H9 (cell line): ENCODE measurements around the gene MYH9. TPM values are rescaled to one million over a fixed set of nuclear protein-coding genes. Genes with fewer than 3 reads are reported as not detected.

Source experiments
- DNase-seq: peaks from one replicate; pipeline ENCODE4 v3.0.0-alpha.2; 2017
- H2AFZ ChIP-seq: one replicate; pipeline ENCODE4 v1.6.1; 2013; ENCODE audit warnings: mild to moderate bottlenecking, low read length, control low read depth, moderate library complexity
- H2AK5ac ChIP-seq: 2 replicates; pipeline ENCODE4 v1.6.1; 2013; ENCODE audit warnings: low read length, control low read depth, mixed read lengths; ENCODE audit not compliant: insufficient read length
- H2BK120ac ChIP-seq: one replicate; pipeline ENCODE4 v1.6.1; 2013; ENCODE audit warnings: low read depth, mild to moderate bottlenecking, low read length, control low read depth, inconsistent platforms; ENCODE audit not compliant: poor library complexity, severe bottlenecking
- H2BK12ac ChIP-seq: 2 replicates; pipeline ENCODE4 v1.6.1; 2013; ENCODE audit warnings: low read length, control low read depth, mixed read lengths, low read depth; ENCODE audit not compliant: insufficient read length
- H2BK15ac ChIP-seq: 2 replicates; pipeline ENCODE4 v1.6.1; 2013; ENCODE audit warnings: low read depth, low read length, control low read depth
- H2BK20ac ChIP-seq: one replicate; pipeline ENCODE4 v1.6.1; 2013; ENCODE audit warnings: low read depth, mild to moderate bottlenecking, low read length, control low read depth, inconsistent platforms; ENCODE audit not compliant: poor library complexity, severe bottlenecking
- H2BK5ac ChIP-seq: 2 replicates; pipeline ENCODE4 v1.6.1; 2013; ENCODE audit warnings: low read length, control low read depth, mixed read lengths; ENCODE audit not compliant: insufficient read length
- H3K14ac ChIP-seq: 2 replicates; pipeline ENCODE4 v1.6.1; 2013; ENCODE audit warnings: low read length, control low read depth; ENCODE audit not compliant: insufficient read depth
- H3K18ac ChIP-seq: 2 replicates; pipeline ENCODE4 v1.6.1; 2013; ENCODE audit warnings: low read depth, mild to moderate bottlenecking, mixed read lengths, low read length, control low read depth; ENCODE audit not compliant: insufficient read length
- H3K23ac ChIP-seq: 2 replicates; pipeline ENCODE4 v1.6.1; 2013; ENCODE audit warnings: low read length, control low read depth, mixed read lengths, low read depth; ENCODE audit not compliant: insufficient read length
- H3K23me2 ChIP-seq: 2 replicates; pipeline ENCODE4 v1.6.1; 2013; ENCODE audit warnings: low read depth, mild to moderate bottlenecking, mixed read lengths, low read length, control low read depth; ENCODE audit not compliant: insufficient read length, poor library complexity, severe bottlenecking
- H3K27ac ChIP-seq: 2 replicates; pipeline ENCODE4 v1.5.1; 2013; ENCODE audit warnings: low read length, control low read depth, mixed read lengths, low read depth; ENCODE audit not compliant: insufficient read length
- H3K27me3 ChIP-seq: 2 replicates; pipeline ENCODE4 v1.6.1; 2013; ENCODE audit warnings: low read length, control low read depth, inconsistent platforms; ENCODE audit not compliant: insufficient read depth
- H3K4ac ChIP-seq: 2 replicates; pipeline ENCODE4 v1.6.1; 2013; ENCODE audit warnings: low read depth, mild to moderate bottlenecking, control low read depth, inconsistent platforms, low read length, moderate library complexity
- H3K4me1 ChIP-seq: 2 replicates; pipeline ENCODE4 v1.6.1; 2013; ENCODE audit warnings: low read length, control low read depth, inconsistent platforms; ENCODE audit not compliant: insufficient read depth
- H3K4me2 ChIP-seq: 2 replicates; pipeline ENCODE4 v1.6.1; 2013; ENCODE audit warnings: low read length, control low read depth, mixed read lengths; ENCODE audit not compliant: insufficient read length, insufficient read depth
- H3K56ac ChIP-seq: 2 replicates; pipeline ENCODE4 v1.6.1; 2013; ENCODE audit warnings: low read depth, mild to moderate bottlenecking, mixed read lengths, low read length, control low read depth; ENCODE audit not compliant: insufficient read length
- H3K79me1 ChIP-seq: 2 replicates; pipeline ENCODE4 v1.6.1; 2013; ENCODE audit warnings: low read depth, mild to moderate bottlenecking, moderate library complexity, low read length, control low read depth, inconsistent platforms; ENCODE audit not compliant: insufficient read depth, poor library complexity, severe bottlenecking
- H3K79me2 ChIP-seq: 2 replicates; pipeline ENCODE4 v1.6.1; 2013; ENCODE audit warnings: low read length, control low read depth, inconsistent platforms; ENCODE audit not compliant: insufficient read depth
- H3K9ac ChIP-seq: 2 replicates; pipeline ENCODE4 v1.6.1; 2013; ENCODE audit warnings: low read length, control low read depth, mixed read lengths; ENCODE audit not compliant: insufficient read length; ENCODE audit errors: extremely low read depth
- H3K9me3 ChIP-seq: one replicate; pipeline ENCODE4 v1.6.1; 2013; ENCODE audit warnings: low read depth, low read length, inconsistent platforms; ENCODE audit not compliant: control insufficient read depth
- H3T11ph ChIP-seq: one replicate; pipeline ENCODE4 v1.6.1; 2013; ENCODE audit warnings: mild to moderate bottlenecking, low read length, control low read depth, inconsistent platforms
- H4K20me1 ChIP-seq: one replicate; pipeline ENCODE4 v1.6.1; 2013; ENCODE audit not compliant: control insufficient read depth, insufficient read length, insufficient read depth
- H4K5ac ChIP-seq: 2 replicates; pipeline ENCODE4 v1.6.1; 2013; ENCODE audit warnings: low read depth, mild to moderate bottlenecking, mixed read lengths, low read length, control low read depth; ENCODE audit not compliant: insufficient read length
- H4K8ac ChIP-seq: replicated peaks from 2 replicates; pipeline ENCODE4 v1.6.1; 2013; ENCODE audit warnings: low read length, control low read depth, mixed read lengths, low read depth; ENCODE audit not compliant: insufficient read length
- H4K91ac ChIP-seq: 2 replicates; pipeline ENCODE4 v1.6.1; 2013; ENCODE audit warnings: low read depth, mild to moderate bottlenecking, moderate library complexity, mixed read lengths, low read length, control low read depth; ENCODE audit not compliant: insufficient read length
- H3K27ac Mint-ChIP-seq, 3 experiments: 2 replicates in 2 of 3; 3 replicates in 1 of 3; pipeline ENCODE4 v1.8.0; 2020 to 2021; ENCODE audit warnings: mixed read lengths in 3 of 3, mild to moderate bottlenecking in 1 of 3, moderate library complexity in 1 of 3
- H3K27me3 Mint-ChIP-seq: 2 replicates; pipeline ENCODE4 v1.8.0; 2021; ENCODE audit warnings: low read depth, mild to moderate bottlenecking, moderate library complexity, mixed read lengths
- H3K36me3 Mint-ChIP-seq, 3 experiments: 2 replicates in 2 of 3; 3 replicates in 1 of 3; pipeline ENCODE4 v1.8.0; 2020 to 2021; ENCODE audit warnings: low read depth in 3 of 3, mixed read lengths in 3 of 3; ENCODE audit not compliant: insufficient read depth in 1 of 3
- H3K4me1 Mint-ChIP-seq, 2 experiments: 2 replicates each; pipeline ENCODE4 v1.8.0; 2020; ENCODE audit warnings: mixed read lengths in 2 of 2
- H3K4me3 Mint-ChIP-seq, 2 experiments: 2 replicates in 1 of 2; 3 replicates in 1 of 2; pipeline ENCODE4 v1.8.0; 2020 to 2021; ENCODE audit warnings: mild to moderate bottlenecking in 2 of 2, mixed read lengths in 2 of 2, moderate library complexity in 1 of 2
- H3K9me3 Mint-ChIP-seq, 2 experiments: 2 replicates in 1 of 2; 3 replicates in 1 of 2; pipeline ENCODE4 v1.8.0; 2020; ENCODE audit warnings: mild to moderate bottlenecking in 2 of 2, mixed read lengths in 2 of 2, moderate library complexity in 1 of 2
- WGBS: extraction: QIAGEN DNeasy Blood & Tissue Kit; methylation state at CpG from one replicate; pipeline ENCODE4 v1.1.7; 2013; ENCODE audit warnings: missing lambda C conversion rate, low lambda C conversion rate, mixed read lengths; ENCODE audit not compliant: insufficient read length; ENCODE audit errors: extremely low coverage; 5-methylcytosine and 5-hydroxymethylcytosine counted together
- total RNA-seq: library from RNA; stranded (reverse); gene quantifications from 2 replicates; pipeline ENCODE4 v1.2.1, GENCODE V29; 2021
- TF ChIP-seq, protein P1 (sequence below): fragments of 200-600 bp; sonication (generic); conservative IDR thresholded peaks from 3 replicates; pipeline ENCODE4 v1.8.0; 2021; ENCODE audit warnings: antibody characterized with exemption, mild to moderate bottlenecking

MYH9 gene
- total RNA-seq, 1 experiment from 2014 or later: 266 TPM

DNA sequence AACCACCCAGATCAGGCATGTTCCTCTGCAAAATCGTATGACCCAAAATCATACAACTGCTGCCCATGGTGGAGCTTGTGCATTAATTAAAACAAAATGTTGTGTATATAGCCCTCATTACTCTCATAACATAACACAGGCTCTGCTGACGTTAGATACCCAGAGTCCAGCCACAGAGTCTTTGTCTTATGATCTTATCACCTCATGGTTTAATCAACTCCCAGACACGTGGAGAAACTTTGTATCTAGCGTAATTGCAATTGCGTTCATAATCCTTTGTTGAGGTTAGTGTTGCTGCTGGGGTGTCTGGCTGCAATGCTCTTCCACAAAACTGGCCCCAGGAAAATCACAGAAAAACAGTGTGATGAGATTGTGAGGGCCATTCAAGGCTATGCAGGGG, 139.8 kb downstream of the MYH9 start:
- Mint-ChIP-seq H3K27ac (no peak overlapping the region), H3K36me3 (peaks cover 5 to 16% (median 9%) of the 10 kb centered on the region in 3 experiments; a peak in 6 of 7 replicates), H3K4me1 (peaks cover 22 to 24% of the 10 kb centered on the region in 2 experiments), H3K4me3 (no peak overlapping the region), H3K27me3 (peaks cover 11% of the 10 kb centered on the region), H3K9me3 (peaks cover 14 to 21% of the 10 kb centered on the region in 2 experiments)
- Histone ChIP-seq H2BK20ac (no peak overlapping the region), H3K18ac (no peak overlapping the region), H3K4ac (no peak overlapping the region), H3K9me3 (peaks cover 10% of the 10 kb centered on the region), H3K79me1 (no peaks in the 10 kb centered on the region), H3K23me2 (no peaks in the 10 kb centered on the region), H2BK15ac (no peak overlapping the region), H4K91ac (no peak overlapping the region), H3K23ac (no peak overlapping the region), H3K27ac (no peak overlapping the region), H3K27me3 (no peaks in the 10 kb centered on the region), H3K14ac (no peak overlapping the region), H3K4me1 (no peaks in the 10 kb centered on the region), H2BK120ac (no peak overlapping the region), H4K20me1 (no peaks in the 10 kb centered on the region), H3T11ph (no peak overlapping the region), H4K8ac (no peak overlapping the region), H3K79me2 (no peaks in the 10 kb centered on the region), H2AFZ (no peak overlapping the region), H2AK5ac (no peak overlapping the region), H3K56ac (no peak overlapping the region), H2BK12ac (no peak overlapping the region), H4K5ac (no peak overlapping the region), H2BK5ac (no peak overlapping the region), H3K4me2 (no peak overlapping the region), H3K9ac (no peak overlapping the region)
- no peak for DNase-seq
- no CpG with 5 or more reads among the region's 5 CpGs for WGBS
- TF ChIP-seq, protein P1, sequence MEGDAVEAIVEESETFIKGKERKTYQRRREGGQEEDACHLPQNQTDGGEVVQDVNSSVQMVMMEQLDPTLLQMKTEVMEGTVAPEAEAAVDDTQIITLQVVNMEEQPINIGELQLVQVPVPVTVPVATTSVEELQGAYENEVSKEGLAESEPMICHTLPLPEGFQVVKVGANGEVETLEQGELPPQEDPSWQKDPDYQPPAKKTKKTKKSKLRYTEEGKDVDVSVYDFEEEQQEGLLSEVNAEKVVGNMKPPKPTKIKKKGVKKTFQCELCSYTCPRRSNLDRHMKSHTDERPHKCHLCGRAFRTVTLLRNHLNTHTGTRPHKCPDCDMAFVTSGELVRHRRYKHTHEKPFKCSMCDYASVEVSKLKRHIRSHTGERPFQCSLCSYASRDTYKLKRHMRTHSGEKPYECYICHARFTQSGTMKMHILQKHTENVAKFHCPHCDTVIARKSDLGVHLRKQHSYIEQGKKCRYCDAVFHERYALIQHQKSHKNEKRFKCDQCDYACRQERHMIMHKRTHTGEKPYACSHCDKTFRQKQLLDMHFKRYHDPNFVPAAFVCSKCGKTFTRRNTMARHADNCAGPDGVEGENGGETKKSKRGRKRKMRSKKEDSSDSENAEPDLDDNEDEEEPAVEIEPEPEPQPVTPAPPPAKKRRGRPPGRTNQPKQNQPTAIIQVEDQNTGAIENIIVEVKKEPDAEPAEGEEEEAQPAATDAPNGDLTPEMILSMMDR: no peak
